NCI-H2081 (cell line): ENCODE results near the gene RGS6.
"Not testable (repeated sequence)": the region's sequence is repeated elsewhere in the genome, so short reads cannot be mapped to it uniquely, and the experiment has no call there.

ENCODE experiments used
- DNase-seq, 2 experiments: peaks; one replicate each; lab custom pipeline; 2025; lab: John Stamatoyannopoulos, UW

RGS6 gene

GRCh38 chr14:71932229-71932981 is at the start of gene RGS6:
RGS6 (plus strand) TSS chr14:71932429.
- DNase-seq: peak; percentile 13 to 26

- no peak for DNase-seq
These were observed 49.1 kb upstream of the RGS6 start for GRCh38 chr14:71883094-71883493.

- no peak for DNase-seq
These were observed 46.9 kb upstream of the RGS6 start for GRCh38 chr14:71885301-71885700.

DNA sequence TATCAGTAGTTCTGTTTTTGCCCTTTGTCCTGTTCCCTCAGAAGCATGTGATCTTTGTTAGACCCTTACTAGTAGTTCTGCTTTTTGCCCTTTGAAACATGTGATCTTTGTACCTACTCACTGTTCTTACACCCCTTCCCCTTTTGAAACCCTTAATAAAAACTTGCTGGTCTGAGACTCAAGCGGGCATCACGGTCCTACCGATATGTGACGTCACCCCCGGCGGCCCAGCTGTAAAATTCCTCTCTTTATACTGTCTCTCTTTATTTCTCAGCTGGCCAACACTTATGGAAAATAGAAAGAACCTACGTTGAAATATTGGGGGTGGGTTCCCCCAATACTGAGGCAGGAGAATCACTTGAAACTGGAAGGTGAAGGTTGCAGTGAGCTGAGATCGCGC is 44.4 kb upstream of the RGS6 start:
- not testable (repeated sequence) for DNase-seq

GRCh38 chr14:71890541-71890940 is 41.7 kb upstream of the RGS6 start:
- no peak for DNase-seq

GRCh38 chr14:71891185-71891584 is 41.0 kb upstream of the RGS6 start:
- no peak for DNase-seq

- DNase-seq: no peak
These were observed 40.3 kb upstream of the RGS6 start for GRCh38 chr14:71891970-71892369.

DNA sequence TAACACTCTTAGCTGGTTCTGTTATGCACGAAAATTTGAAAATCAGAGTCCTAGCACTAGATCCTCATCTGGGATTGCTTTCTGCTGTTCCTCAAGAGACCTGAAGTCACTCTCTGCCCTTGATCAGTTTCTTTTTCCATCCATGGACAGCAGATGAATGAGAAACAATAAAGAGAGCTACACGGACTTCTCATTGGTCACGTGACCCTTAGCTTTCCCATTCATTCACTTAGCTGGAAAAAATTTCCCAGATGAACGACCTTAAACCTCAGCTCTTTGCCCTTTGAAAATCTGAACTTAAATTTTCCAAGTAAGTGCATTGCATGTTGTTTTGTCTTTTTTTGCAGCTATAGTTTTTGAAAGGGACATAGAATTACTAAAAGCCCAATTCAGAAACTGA is 27.2 kb upstream of the RGS6 start:
- no peak for DNase-seq

GRCh38 chr14:71905860-71906259 is 26.4 kb upstream of the RGS6 start:
- no peak for DNase-seq

DNA sequence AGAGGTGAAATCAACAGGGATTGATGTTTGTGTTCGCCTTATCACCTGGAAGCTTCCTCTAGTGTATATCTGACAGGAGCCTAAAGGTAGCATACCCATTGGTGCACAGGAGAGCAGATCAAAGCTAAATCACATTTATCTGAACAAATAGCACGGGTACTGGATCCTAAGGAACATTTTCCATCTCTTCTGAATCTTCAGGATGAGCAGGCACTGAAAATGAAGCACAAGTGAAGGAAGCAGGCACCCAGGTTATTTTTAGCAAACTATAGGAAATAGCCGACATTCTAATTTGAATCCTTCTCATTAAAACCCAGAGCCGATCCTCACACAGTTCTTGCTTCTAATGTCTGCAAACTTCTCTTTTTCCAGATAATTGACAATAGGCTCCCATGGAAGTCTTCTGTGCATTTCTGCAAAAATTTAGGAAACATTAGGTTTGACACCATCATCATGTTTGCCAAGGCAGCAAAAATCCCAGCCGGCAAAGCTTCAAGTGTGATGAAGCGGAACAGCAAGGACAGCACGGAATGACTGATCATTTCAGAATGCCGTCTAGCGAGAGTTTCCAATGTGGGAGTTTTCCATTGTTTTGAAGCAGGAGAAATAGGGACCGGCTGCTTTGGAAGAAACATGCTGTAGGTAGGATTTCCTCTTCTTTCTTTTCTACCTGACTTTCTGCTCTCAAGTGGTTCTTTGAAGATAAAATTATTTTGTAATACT is 24.3 kb upstream of the RGS6 start:
- no peak for DNase-seq

GRCh38 chr14:71911669-71912068 is 20.6 kb upstream of the RGS6 start:
- DNase-seq: no peak

DNA sequence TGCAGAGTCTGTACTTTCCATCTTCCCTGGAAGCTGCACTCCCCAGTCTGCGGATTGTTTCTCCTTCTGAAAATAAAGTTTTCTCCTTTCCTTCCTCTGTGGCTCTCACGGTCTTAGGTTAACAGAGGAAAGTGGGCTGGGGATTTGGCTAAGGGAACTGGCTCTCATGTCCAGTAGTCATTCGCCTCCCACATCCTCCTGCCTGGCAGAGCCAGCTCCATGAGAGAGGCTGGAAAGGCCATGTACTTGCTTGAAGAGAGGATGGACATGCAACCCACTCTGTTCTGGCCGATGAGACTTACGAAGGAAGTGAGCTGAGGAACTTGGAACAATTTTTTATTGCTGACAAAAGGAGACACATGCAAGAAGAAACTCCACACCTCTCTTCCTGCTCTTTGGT is 18.9 kb upstream of the RGS6 start:
- DNase-seq: no peak

DNA sequence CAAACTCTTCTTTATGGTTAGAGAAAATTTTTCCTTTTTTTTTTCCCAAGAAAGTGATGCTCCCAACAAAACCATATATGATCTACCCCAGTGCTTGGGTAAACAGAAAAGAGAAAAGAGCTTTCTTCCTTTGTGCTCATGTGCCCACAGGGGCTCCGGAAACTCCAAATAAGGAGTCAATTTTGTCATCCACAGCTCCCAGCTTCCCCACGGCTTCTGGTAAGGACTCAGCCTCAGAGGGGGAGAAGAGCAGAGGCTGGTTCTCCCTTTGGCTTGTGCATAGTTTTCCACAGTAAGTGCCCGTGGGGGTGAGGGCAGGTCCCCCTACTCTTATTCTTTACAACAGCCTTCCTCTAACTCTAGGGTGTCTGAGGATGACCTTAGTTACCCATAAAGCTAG is 13.3 kb upstream of the RGS6 start:
- peak in 1 of 2 experiments; percentile 4 for DNase-seq

DNA sequence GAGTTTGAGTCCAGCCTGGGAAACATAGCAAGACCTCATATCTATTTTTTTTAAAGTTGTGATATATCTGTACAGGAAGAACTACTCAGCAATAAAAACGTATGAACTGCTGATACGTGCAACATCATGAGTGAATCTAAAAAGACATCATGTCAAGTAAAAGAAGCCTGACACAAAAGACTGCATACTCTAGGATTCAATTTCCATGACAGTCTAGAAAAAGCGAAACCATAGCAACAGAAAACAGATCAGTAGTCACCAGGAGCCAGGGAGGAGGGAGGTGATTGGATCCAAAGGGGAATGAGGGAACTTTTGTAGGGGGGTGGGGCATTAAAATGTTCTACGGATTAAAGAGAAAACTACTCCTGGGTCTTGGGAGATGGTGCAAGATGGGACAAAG is 8.7 kb upstream of the RGS6 start:
- no peak for DNase-seq

DNA sequence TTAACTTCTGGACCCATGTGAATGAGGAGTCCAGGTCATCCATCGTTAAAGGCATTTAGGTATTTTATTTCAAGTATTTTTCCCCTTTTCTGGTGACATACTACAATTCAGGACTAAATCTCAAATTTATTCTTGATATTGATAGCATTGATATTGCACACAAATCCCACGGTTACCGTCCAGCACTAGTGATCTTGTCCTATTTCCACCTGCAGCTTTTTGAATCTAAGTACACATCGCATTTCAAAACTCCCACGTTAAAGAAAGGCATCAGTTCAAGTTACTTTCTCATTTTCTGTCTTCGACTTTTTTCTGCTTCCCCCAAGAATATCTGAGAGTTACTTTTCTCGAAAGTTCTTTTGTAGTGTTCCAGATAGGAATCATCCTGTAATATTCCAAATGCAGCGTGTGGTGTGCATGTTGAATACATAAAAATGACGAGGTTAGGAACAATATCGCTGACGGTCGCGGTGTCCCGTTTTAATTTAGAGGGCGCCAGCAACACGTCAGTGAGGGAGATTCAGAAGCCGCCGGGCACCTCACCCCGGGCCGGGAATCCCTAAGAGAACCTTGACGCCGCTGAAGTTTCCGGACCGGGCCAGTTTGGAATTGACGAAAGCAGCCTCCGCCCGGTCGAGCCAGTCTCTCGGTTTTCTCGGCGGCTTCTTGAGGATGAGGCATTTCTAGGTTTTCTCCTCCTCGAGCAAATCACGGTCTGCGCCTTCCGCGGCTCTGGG is 569 bp upstream of the RGS6 start:
- no peak for DNase-seq

DNA sequence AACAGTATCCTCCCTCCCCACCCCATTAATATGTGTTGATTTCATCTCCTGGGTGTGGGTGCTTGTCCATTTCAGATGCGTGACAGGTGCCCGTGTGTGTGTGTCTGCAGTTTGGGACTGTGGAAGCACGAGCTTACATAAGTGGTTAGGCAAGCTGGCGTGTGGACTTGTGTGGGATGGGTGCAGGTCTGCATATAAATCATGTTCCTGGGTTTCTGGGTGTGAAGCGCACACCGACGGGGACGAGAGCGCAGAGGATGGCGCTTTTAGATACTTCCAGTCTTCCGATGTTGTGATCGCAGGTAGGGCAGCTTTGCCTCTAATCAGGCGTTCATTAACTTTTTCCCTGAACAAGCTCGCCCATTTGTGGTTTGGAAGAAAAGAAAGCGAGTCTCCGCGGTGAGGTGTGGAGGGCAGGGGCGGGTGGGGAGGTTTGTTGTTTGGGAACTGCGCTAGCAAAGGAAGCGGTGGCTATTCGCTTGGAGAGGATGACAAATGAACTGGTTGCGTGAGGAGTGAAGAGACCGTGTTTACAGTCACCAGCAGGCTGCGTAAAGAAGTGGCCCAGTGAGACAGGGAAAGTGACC is 865 bp downstream of the RGS6 start:
- DNase-seq: no peak

- DNase-seq: not testable (repeated sequence)
These were observed 6.0 kb downstream of the RGS6 start for GRCh38 chr14:71938273-71938672.

DNA sequence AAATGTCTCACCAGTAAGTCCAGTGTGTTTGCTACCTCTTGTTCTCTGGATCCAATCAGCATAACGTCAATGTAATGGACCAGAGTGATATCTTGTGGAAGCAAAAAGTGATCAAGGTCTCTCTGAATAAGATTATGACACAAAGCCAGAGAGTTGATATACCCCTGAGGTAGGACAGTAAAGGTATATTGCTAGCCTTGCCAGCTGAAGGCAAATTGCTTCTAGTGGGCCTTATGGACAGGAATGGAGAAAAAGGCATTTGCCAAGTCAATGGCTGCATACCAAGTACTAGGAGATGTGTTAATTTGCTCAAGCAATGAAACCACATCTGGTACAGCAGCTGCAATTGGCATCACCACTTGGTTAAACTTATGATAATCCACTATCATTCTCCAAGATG is 7.1 kb downstream of the RGS6 start:
- not testable (repeated sequence) for DNase-seq

DNA sequence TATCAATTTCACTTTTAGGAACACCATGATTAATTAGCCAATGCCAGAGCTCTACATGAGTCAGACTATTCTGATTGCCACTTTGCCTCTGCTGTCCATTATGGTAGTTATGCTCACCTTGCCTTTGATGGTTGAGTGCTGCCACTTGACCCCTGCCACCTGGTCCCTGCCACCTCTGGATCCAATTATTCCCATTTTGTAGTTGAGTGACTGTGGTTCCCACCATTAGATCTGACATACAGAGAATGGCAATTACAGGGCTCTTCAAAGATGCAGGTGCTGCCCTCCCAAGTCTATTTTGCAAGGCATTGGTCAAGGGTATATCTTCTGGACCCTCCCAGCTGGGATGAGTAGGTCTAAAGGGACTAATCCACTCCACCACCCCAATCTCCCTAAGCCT is 8.3 kb downstream of the RGS6 start:
- DNase-seq: not testable (repeated sequence)

DNA sequence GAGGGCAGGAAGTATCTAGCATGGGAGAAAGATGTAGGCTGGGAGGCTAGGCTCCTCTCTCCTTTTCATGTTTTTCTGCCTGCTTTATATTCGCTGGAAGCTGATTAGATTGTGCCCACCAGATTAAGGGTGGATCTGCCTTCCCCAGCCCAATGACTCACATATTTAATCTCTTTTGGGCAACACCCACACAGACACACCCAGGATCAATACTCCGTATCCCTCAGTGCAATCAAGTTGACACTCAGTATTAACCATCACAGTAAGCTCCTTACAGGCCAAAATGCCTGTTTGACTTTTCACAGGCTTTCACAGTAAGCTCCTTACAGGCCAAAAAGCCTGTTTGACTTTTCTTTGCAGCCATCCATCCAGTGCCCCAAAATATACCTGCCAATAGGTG is 9.4 kb downstream of the RGS6 start:
- DNase-seq: not testable (repeated sequence)

DNA sequence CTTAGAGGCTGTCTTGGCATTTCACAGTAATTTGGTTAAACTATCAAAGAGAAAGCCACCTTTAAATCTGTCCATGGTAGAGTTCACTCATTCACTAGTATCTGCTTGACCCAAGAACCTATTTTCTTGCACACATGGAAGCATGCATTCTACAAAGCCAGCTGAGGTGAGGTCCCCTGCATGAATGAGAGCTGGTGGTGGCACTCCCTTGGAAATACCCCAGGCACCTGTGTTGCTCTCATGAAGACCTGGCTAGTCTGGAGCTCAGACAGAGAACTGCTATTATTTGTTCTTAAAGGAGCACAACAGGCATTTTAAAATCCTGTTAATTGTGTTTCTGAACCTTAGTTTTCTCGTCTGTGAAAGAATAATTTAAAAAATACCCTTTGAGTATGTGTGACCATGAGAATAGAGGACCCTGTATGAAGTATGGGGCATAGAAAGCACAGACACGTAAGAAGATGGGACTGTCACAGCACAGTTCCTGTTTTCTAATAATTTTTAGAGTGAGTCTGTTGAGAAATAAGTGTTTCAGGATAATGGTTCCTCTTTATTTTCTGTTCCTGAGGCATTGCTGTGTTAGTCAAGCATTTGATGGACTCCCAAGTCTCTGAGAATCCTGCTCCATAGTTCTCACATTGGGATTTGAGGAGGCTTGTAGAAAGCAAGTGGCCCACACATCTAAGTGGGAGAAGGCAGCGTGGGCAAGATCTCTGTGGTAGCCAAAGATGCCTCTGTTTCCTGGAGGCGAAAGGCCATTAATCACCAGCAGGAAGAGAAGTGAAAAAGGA is 10.9 kb downstream of the RGS6 start:
- DNase-seq: no peak

- no peak for DNase-seq
These were observed 11.4 kb downstream of the RGS6 start for GRCh38 chr14:71943695-71944018.
